Lower lobe of right lung (tissue), 2 donors: ENCODE data around the gene CRYBB3. TPM values are rescaled to one million over a fixed set of nuclear protein-coding genes. Genes with fewer than 3 reads are reported as not detected.
"Not testable (repeated sequence)": the region's sequence is repeated elsewhere in the genome, so short reads cannot be mapped to it uniquely, and the experiment has no call there.

ENCODE experiments used
- ATAC-seq, 2 donors: fragments of 200-7000 bp; cut with Tn5 transposase; one replicate each; pipeline ENCODE4 v1.9.1; 2020 to 2022; ENCODE audit warnings: mild to moderate bottlenecking in 2 of 2, moderate library complexity in 2 of 2
- DNase-seq: peaks from one replicate; pipeline ENCODE4 v3.0.0-alpha.2; 2020
- H3K27ac ChIP-seq: fragments of 200-600 bp; one replicate; pipeline ENCODE4 v1.8.0; 2022
- H3K27me3 ChIP-seq: fragments of 200-600 bp; one replicate; pipeline ENCODE4 v1.8.0; 2022; ENCODE audit warnings: low read depth
- H3K36me3 ChIP-seq: fragments of 200-600 bp; one replicate; pipeline ENCODE4 v1.8.0; 2022; ENCODE audit warnings: mild to moderate bottlenecking
- H3K4me1 ChIP-seq: fragments of 200-600 bp; one replicate; pipeline ENCODE4 v1.8.0; 2022
- H3K4me3 ChIP-seq: fragments of 200-600 bp; one replicate; pipeline ENCODE4 v1.8.0; 2022; ENCODE audit warnings: mild to moderate bottlenecking
- H3K9me3 ChIP-seq: fragments of 200-600 bp; one replicate; pipeline ENCODE4 v1.8.0; 2022
- intact Hi-C: fragments of 100-400 bp; cut with DNase I; formaldehyde crosslinking; loops from one replicate; pipeline ENCODE4 v1.11.0; 2022
- total RNA-seq: library from RNA; stranded (reverse); fragmentation: NEBNext Ultra II Directional; extraction: Animal tissue kit (Norgen Biotek cat#: 25700); gene quantifications from one replicate; pipeline ENCODE4 v1.2.1, GENCODE V29; 2021
- TF ChIP-seq, protein P1 (sequence below): fragments of 200-600 bp; IDR thresholded peaks from one replicate; pipeline ENCODE4 v1.8.0; 2022; ENCODE audit warnings: antibody characterized with exemption, mild to moderate bottlenecking
- donor health status: DM: no; HTN: yes; CAD: no; lungs with severe emphysema.

Gene CRYBB3
- total RNA-seq, 1 donor from 2014 or later, result 0.74 TPM

GRCh38 chr22:25177226-25177625 is 22.4 kb upstream of the CRYBB3 start:
- Histone ChIP-seq H3K36me3 (peaks cover 56% of the 10 kb centered on the region), H3K27ac (no peak overlapping the region), H3K4me1 (peaks cover 3% of the 10 kb centered on the region), H3K4me3 (no peak overlapping the region), H3K27me3 (no peaks in the 10 kb centered on the region), H3K9me3 (no peaks in the 10 kb centered on the region)
- TF ChIP-seq, protein P1, sequence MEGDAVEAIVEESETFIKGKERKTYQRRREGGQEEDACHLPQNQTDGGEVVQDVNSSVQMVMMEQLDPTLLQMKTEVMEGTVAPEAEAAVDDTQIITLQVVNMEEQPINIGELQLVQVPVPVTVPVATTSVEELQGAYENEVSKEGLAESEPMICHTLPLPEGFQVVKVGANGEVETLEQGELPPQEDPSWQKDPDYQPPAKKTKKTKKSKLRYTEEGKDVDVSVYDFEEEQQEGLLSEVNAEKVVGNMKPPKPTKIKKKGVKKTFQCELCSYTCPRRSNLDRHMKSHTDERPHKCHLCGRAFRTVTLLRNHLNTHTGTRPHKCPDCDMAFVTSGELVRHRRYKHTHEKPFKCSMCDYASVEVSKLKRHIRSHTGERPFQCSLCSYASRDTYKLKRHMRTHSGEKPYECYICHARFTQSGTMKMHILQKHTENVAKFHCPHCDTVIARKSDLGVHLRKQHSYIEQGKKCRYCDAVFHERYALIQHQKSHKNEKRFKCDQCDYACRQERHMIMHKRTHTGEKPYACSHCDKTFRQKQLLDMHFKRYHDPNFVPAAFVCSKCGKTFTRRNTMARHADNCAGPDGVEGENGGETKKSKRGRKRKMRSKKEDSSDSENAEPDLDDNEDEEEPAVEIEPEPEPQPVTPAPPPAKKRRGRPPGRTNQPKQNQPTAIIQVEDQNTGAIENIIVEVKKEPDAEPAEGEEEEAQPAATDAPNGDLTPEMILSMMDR, result no peak
- DNase-seq (no peak), ATAC-seq (no peak)
- intact Hi-C loops, result no loop called here

- TF ChIP-seq, protein P1, result no peak
- Histone ChIP-seq H3K27me3 (no peaks in the 10 kb centered on the region), H3K27ac (no peak overlapping the region), H3K4me3 (no peak overlapping the region), H3K36me3 (peaks cover 53% of the 10 kb centered on the region), H3K4me1 (peaks cover 8% of the 10 kb centered on the region), H3K9me3 (no peaks in the 10 kb centered on the region)
- DNase-seq (no peak), ATAC-seq (no peak)
- intact Hi-C loops, result no loop called here
These were observed 21.8 kb upstream of the CRYBB3 start for GRCh38 chr22:25177895-25178294.

GRCh38 chr22:25178348-25178747 is 21.3 kb upstream of the CRYBB3 start:
- intact Hi-C loops, H3K27ac ChIP-seq, H3K27me3 ChIP-seq, DNase-seq, H3K9me3 ChIP-seq, H3K4me1 ChIP-seq: not testable (repeated sequence)
- Histone ChIP-seq H3K4me3 (peak overlapping the region; percentile 33), H3K36me3 (peaks cover 50% of the 10 kb centered on the region)
- ATAC-seq, result peak in 1 of 2 donors; percentile 55

DNA sequence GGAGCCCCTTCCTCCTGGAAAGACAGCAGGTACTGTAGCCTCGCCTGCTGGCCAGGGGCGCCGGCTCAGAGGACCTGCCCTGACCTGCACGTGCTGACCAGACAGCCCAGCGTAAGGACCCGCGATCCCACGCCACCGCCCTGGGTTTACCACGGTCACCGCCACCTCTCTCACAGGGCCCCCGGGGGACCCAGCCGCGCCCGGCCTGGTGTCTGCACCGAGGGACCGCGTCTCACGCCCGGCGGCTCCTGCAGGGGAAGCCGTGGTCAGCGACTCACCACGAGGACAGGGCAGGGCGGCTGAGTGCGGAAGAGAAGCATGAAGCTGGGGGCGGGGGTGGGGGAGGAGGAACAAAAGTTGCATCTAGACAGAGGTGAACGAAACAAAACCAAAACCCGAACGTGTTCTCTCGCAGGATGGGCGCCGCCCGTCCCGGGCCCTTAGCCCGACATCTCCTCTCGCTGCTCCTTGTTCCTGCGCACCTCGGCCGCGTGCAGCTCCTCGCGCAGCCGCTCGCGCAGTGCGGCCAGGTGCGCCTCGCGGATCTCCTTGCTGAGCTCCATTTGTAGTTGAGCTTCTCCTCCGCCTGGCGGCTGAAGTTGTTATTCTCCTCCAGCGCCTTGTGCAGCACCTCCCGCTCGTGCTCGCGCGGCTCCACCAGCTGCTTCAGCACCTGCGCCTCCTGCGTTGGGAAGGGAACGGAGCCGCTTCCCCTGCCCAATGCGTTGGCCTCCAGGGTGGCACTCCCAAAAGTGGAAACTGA is 20.6 kb upstream of the CRYBB3 start:
- H3K9me3 ChIP-seq, H3K4me1 ChIP-seq, intact Hi-C loops, H3K27me3 ChIP-seq, H3K27ac ChIP-seq, DNase-seq, H3K4me3 ChIP-seq: not testable (repeated sequence)
- ATAC-seq, result peak; percentile 48 to 72
- peaks cover 48% of the 10 kb centered on the region for H3K36me3 ChIP-seq

DNA sequence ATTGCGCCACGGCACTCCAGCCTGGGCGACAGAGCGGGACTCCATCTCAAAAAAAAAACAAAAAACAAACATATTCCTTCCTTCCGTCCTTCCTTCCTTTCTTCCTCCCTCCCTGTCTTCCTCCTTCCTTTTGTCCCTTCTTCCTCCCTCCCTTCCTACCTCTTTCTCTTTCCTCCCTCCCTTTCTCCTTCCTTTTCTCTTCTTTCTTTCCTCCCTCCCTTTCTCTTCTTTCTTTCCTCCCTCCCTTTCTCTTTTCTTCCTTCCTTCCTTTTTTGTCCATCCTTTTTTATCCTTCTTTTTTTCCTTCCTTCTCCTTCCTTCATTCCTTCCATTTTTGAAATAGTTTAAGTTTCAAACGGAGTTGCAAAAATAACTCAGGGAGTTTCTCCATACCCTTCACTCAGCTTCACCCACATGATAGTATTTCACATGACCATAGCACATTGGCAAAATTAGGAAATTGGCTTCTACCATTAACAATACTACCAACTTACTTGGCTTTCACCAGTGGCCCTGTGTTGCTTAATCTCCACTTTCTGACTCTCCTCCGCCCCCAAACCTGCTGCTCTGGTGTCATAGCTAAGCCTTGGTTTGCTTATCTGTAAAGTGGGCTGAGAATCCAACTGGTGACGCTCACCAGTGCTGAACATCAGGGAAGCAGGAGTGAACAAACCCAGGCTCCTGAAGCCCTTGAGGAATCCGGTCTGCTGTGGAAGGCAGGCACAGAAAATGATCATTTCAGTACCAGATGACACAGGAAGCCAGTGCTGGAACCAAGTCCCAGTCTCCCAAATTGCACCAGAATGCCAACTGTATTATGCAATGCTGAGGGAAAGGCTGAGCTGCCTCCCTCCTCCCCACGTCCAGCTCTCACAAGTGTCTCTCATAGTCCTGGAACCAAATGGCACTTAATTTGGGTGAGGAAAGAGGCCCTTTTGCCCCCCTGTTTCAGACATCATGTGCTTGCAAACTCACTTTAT is 17.2 kb upstream of the CRYBB3 start:
- H3K36me3 ChIP-seq, result peaks cover 44% of the 10 kb centered on the region
- H3K27me3 ChIP-seq, result no peaks in the 10 kb centered on the region
- no peak overlapping the region for H3K4me3 ChIP-seq
- TF ChIP-seq, protein P1, result no peak
- no peak for DNase-seq
- H3K27ac ChIP-seq, result no peak overlapping the region
- H3K4me1 ChIP-seq, result peaks cover 8% of the 10 kb centered on the region
- H3K9me3 ChIP-seq, result no peaks in the 10 kb centered on the region
- intact Hi-C loops, result no loop called here
- ATAC-seq, result peak; percentile 54 to 66

- H3K36me3 ChIP-seq, result peaks cover 37% of the 10 kb centered on the region
- intact Hi-C loops, result no loop called here
- DNase-seq, result no peak
- no peak overlapping the region for H3K4me3 ChIP-seq
- H3K4me1 ChIP-seq, result peaks cover 8% of the 10 kb centered on the region
- no peaks in the 10 kb centered on the region for H3K9me3 ChIP-seq
- TF ChIP-seq, protein P1, result no peak
- H3K27ac ChIP-seq, result no peak overlapping the region
- ATAC-seq, result no peak
- H3K27me3 ChIP-seq, result no peaks in the 10 kb centered on the region
These were observed 15.6 kb upstream of the CRYBB3 start for GRCh38 chr22:25183949-25184619.
